Fibroblast of lung (primary cell): ENCODE data around the gene LGR6. TPM values are rescaled to one million over a fixed set of nuclear protein-coding genes. Genes with fewer than 3 reads are reported as not detected.

Experiments
- DNase-seq, 2 donors: peaks; one replicate each; pipeline versions ENCODE4 v3.0.0 to v3.0.0-alpha.2; 2010; ENCODE audit warnings: low read depth in 2 of 2
- H2AFZ ChIP-seq: 2 replicates; pipeline ENCODE4 v1.5.1; 2012; ENCODE audit warnings: low read length, control low read depth, inconsistent platforms
- H3K27ac ChIP-seq: 2 replicates; pipeline ENCODE4 v1.5.1; 2011; ENCODE audit warnings: low read length, control low read depth; ENCODE audit not compliant: insufficient read depth
- H3K27me3 ChIP-seq: 2 replicates; pipeline ENCODE4 v1.5.1; 2011; ENCODE audit warnings: mild to moderate bottlenecking, low read length; ENCODE audit not compliant: control insufficient read depth, insufficient read depth
- H3K36me3 ChIP-seq: 2 replicates; pipeline ENCODE4 v1.5.1; 2011; ENCODE audit warnings: low read length; ENCODE audit not compliant: control insufficient read depth, insufficient read depth
- H3K4me1 ChIP-seq: 2 replicates; pipeline ENCODE4 v1.5.1; 2011; ENCODE audit warnings: low read length; ENCODE audit not compliant: control insufficient read depth, insufficient read depth; ENCODE audit errors: extremely low read depth
- H3K4me2 ChIP-seq: 2 replicates; pipeline ENCODE4 v1.5.1; 2011; ENCODE audit warnings: low read length, control low read depth; ENCODE audit not compliant: insufficient read depth; ENCODE audit errors: extremely low read depth
- H3K4me3 ChIP-seq, 4 experiments: fragments of 200-600 bp in 1 of 4; sonication (generic) in 1 of 4; replicated peaks in 1 of 4; 2 replicates each; pipeline ENCODE4 v1.5.1; 2011 to 2016; ENCODE audit warnings: low read length in 4 of 4, low read depth in 3 of 4, mild to moderate bottlenecking in 3 of 4, control low read depth in 2 of 4, inconsistent platforms in 1 of 4, mixed read lengths in 1 of 4; ENCODE audit not compliant: insufficient read depth in 1 of 4; ENCODE audit errors: control extremely low read depth in 1 of 4
- H3K79me2 ChIP-seq: 2 replicates; pipeline ENCODE4 v1.5.1; 2012; ENCODE audit warnings: mild to moderate bottlenecking, low read length, inconsistent platforms; ENCODE audit not compliant: control insufficient read depth, insufficient read depth
- H3K9ac ChIP-seq: 2 replicates; pipeline ENCODE4 v1.5.1; 2011; ENCODE audit warnings: mild to moderate bottlenecking, low read length, control low read depth; ENCODE audit not compliant: insufficient read depth
- H3K9me3 ChIP-seq: 2 replicates; pipeline ENCODE4 v1.5.1; 2012; ENCODE audit warnings: low read depth, low read length; ENCODE audit not compliant: control insufficient read depth, insufficient read depth
- H4K20me1 ChIP-seq: 2 replicates; pipeline ENCODE4 v1.5.1; 2011; ENCODE audit warnings: low read length; ENCODE audit not compliant: control insufficient read depth, insufficient read depth; ENCODE audit errors: extremely low read depth
- CTCF ChIP-seq, 2 donors: IDR thresholded peaks in 1 of 2; conservative IDR thresholded peaks in 1 of 2; 1 replicate in 1 of 2; 2 replicates in 1 of 2; pipeline ENCODE4 v1.5.1; 2011 to 2012; ENCODE audit warnings: low read length in 2 of 2, control low read depth in 1 of 2, inconsistent platforms in 1 of 2, low read depth in 1 of 2, mild to moderate bottlenecking in 1 of 2
- EZH2 ChIP-seq: IDR thresholded peaks from 2 replicates; pipeline ENCODE4 v1.5.1; 2012; ENCODE audit warnings: low read length, control low read depth, mild to moderate bottlenecking; ENCODE audit errors: missing control alignments
- polyA plus RNA-seq, 2 donors: library from polyadenylated mRNA; depleted of rRNA in 1 of 2; stranded (reverse) in 1 of 2; unstranded in 1 of 2; fragments of >200 nt; gene quantifications; 2 replicates each; pipeline ENCODE4 v1.2.1, GENCODE V29; 2011 to 2012; ENCODE audit warnings: missing spikeins in 1 of 2
- total RNA-seq: library from RNA; depleted of rRNA; stranded (reverse); fragments of >200 nt; gene quantifications from 2 replicates; pipeline ENCODE4 v1.2.1, GENCODE V29; 2014

LGR6 gene
- total and polyA plus RNA-seq, 2 donors (not counting 1 experiment from before 2014, with no cell fraction given): 0.02 TPM; not detected in 1

GRCh38 chr1:202215472-202216130 lies 22.0 kb downstream of the LGR6 start:
- no peak for DNase-seq
- Histone ChIP-seq H3K4me3 (no peak overlapping the region), H3K4me2 (no peak overlapping the region), H3K27ac (no peak overlapping the region), H3K9ac (no peak overlapping the region), H3K27me3 (peaks cover 50% of the 10 kb centered on the region), H3K9me3 (no peaks in the 10 kb centered on the region), H3K79me2 (no peaks in the 10 kb centered on the region), H2AFZ (no peak overlapping the region), H3K36me3 (no peaks in the 10 kb centered on the region), H4K20me1 (no peaks in the 10 kb centered on the region), H3K4me1 (no peaks in the 10 kb centered on the region)
- TF ChIP-seq CTCF (conservative IDR thresholded peaks at IDR 0.05 in 1 of 2, IDR thresholded peaks at IDR 0.05 in 1 of 2; ENCODE audit: low read depth in 1 of 2, low read length in 2 of 2) (no peak), EZH2 (no peak)

- no peaks in the 10 kb centered on the region for H3K36me3 ChIP-seq
- no peak overlapping the region for H2AFZ ChIP-seq
- H4K20me1 ChIP-seq: no peaks in the 10 kb centered on the region
- H3K9me3 ChIP-seq: no peaks in the 10 kb centered on the region
- no peak overlapping the region for H3K27ac ChIP-seq
- no peak overlapping the region for H3K4me3 ChIP-seq
- H3K4me2 ChIP-seq: no peak overlapping the region
- peaks cover 50% of the 10 kb centered on the region for H3K27me3 ChIP-seq
- no peak for DNase-seq
- no peak overlapping the region for H3K9ac ChIP-seq
- TF ChIP-seq EZH2 (no peak), CTCF (conservative IDR thresholded peaks at IDR 0.05 in 1 of 2, IDR thresholded peaks at IDR 0.05 in 1 of 2; ENCODE audit: low read depth in 1 of 2, low read length in 2 of 2) (no peak)
- H3K79me2 ChIP-seq: no peaks in the 10 kb centered on the region
- no peaks in the 10 kb centered on the region for H3K4me1 ChIP-seq
Measured at GRCh38 chr1:202216691-202217090, 23.1 kb downstream of the LGR6 start.

- Histone ChIP-seq H3K4me3 (no peak overlapping the region), H3K27me3 (peaks cover 48% of the 10 kb centered on the region), H2AFZ (no peak overlapping the region), H3K79me2 (no peaks in the 10 kb centered on the region), H3K4me1 (no peaks in the 10 kb centered on the region), H3K4me2 (no peak overlapping the region), H3K36me3 (no peaks in the 10 kb centered on the region), H3K27ac (no peak overlapping the region), H3K9me3 (no peaks in the 10 kb centered on the region), H3K9ac (no peak overlapping the region), H4K20me1 (no peaks in the 10 kb centered on the region)
- no peak for DNase-seq
- TF ChIP-seq EZH2: no peak
- no peak for TF ChIP-seq CTCF (conservative IDR thresholded peaks at IDR 0.05 in 1 of 2, IDR thresholded peaks at IDR 0.05 in 1 of 2; ENCODE audit: low read depth in 1 of 2, low read length in 2 of 2)
Measured at GRCh38 chr1:202217516-202217915, 23.9 kb downstream of the LGR6 start.
